ENCODE data around the gene C16orf86. TPM values are rescaled to one million over a fixed set of nuclear protein-coding genes. Genes with fewer than 3 reads are reported as not detected.

Gene C16orf86
- total and polyA plus RNA-seq, 7 donors: 2.6 to 7.3 (median 5.6) TPM

DNA sequence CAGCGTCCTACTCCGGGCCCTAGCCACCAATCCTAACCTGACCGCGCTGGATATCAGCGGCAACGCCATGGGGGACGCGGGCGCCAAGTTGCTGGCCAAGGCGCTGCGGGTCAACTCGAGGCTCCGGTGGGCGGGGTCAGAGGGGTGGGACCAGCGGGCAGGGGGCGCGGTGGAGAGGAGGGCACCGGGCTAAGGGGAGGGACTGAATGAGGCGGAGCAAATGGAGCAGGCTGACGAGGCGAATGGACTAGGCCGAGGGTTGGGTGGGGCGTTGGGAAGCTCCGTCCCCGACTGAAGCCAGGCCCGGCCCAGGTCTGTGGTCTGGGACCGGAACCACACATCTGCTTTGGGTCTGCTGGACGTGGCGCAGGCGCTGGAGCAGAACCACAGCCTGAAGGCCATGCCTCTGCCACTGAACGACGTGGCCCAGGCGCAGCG, 17.1 kb upstream of the C16orf86 start:
- Histone ChIP-seq H3K4me1 (no peaks in the 10 kb centered on the region), H3K27ac (no peak overlapping the region), H3K9me3 (no peaks in the 10 kb centered on the region), H3K4me3 (no peak overlapping the region), H3K36me3 (ENCODE audit: insufficient read depth in 1 of 2, low read depth in 1 of 2) (no peaks in the 10 kb centered on the region), H3K27me3 (ENCODE audit: insufficient read depth in 3 of 3, low read length in 2 of 3) (peaks cover 0 to 89% (median 43%) of the 10 kb centered on the region in 3 donors)
- ATAC-seq (peak in 1 of 4 donors; percentile 57), DNase-seq (peak in 1 of 2 donors; percentile 58)
- TF ChIP-seq, protein P1, sequence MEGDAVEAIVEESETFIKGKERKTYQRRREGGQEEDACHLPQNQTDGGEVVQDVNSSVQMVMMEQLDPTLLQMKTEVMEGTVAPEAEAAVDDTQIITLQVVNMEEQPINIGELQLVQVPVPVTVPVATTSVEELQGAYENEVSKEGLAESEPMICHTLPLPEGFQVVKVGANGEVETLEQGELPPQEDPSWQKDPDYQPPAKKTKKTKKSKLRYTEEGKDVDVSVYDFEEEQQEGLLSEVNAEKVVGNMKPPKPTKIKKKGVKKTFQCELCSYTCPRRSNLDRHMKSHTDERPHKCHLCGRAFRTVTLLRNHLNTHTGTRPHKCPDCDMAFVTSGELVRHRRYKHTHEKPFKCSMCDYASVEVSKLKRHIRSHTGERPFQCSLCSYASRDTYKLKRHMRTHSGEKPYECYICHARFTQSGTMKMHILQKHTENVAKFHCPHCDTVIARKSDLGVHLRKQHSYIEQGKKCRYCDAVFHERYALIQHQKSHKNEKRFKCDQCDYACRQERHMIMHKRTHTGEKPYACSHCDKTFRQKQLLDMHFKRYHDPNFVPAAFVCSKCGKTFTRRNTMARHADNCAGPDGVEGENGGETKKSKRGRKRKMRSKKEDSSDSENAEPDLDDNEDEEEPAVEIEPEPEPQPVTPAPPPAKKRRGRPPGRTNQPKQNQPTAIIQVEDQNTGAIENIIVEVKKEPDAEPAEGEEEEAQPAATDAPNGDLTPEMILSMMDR (IDR thresholded peaks at IDR 0.05): no peak
- intact Hi-C loops (cut with DNase I): no loop called here
- WGBS, 3 donors: 12 to 20% (median 14%) methylated on average over 32 to 34 of the region's 34 CpGs

DNA sequence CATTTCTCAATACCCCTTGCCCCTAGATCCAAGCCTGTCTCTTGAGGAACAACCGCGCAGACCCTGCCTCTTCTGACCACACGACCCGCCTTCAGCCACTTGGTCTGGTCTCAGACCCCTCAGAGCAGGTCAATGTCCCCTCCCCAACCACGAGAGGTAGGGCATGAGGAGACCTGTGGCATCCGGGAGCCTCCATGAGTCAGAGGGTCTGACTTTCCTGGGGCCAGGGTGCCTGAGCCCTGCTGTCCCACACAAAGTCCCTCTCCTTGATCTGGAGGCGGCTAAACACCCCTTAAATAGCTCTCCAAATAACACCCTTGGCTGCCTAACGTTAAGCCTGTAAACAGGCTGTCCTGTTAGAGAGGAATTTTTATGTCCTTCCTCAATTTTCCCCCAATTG, 16.6 kb upstream of the C16orf86 start:
- Histone ChIP-seq H3K27me3 (ENCODE audit: insufficient read depth in 3 of 3, low read length in 2 of 3) (peaks cover 0 to 91% (median 45%) of the 10 kb centered on the region in 3 donors), H3K27ac (no peak overlapping the region), H3K4me1 (no peaks in the 10 kb centered on the region), H3K36me3 (ENCODE audit: insufficient read depth in 1 of 2, low read depth in 1 of 2) (no peaks in the 10 kb centered on the region), H3K4me3 (no peak overlapping the region), H3K9me3 (no peaks in the 10 kb centered on the region)
- intact Hi-C loops (cut with DNase I): loop anchor here in 1 of 2 donors (5.0 kb wide), 1 partner anchor 393 kb away; no protein-coding TSS in a partner anchor
- ATAC-seq (no peak), DNase-seq (no peak)
- TF ChIP-seq, protein P1 (IDR thresholded peaks at IDR 0.05): no peak
- WGBS, 3 donors: 55 to 62% (median 60%) methylated on average over 8 of the region's 8 CpGs

DNA sequence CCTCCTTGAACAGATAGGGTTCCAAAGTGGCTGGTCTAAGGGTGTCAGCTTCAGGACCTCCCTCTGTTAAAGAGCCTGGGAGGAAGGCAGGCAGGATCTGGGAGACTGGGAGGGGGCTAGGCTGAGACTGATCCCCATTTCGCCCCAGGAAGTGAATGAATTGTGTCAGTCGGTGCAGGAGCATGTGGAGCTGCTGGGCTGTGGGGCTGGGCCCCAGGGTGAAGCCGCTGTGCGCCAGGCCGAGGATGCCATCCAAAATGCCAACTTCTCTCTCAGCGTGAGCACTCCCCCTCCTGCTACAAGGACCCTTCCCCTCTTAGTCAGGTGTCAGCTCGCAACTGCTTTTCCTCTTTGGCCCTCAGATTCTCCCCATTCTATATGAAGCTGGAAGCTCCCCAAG, 15.6 kb upstream of the C16orf86 start:
- Histone ChIP-seq H3K4me3 (no peak overlapping the region), H3K27me3 (ENCODE audit: insufficient read depth in 3 of 3, low read length in 2 of 3) (peaks cover 0 to 81% (median 46%) of the 10 kb centered on the region in 3 donors), H3K9me3 (no peaks in the 10 kb centered on the region), H3K36me3 (ENCODE audit: insufficient read depth in 1 of 2, low read depth in 1 of 2) (no peaks in the 10 kb centered on the region), H3K27ac (no peak overlapping the region), H3K4me1 (no peaks in the 10 kb centered on the region)
- DNase-seq (peak in 1 of 2 donors; percentile 43), ATAC-seq (no peak)
- TF ChIP-seq, protein P1 (IDR thresholded peaks at IDR 0.05): no peak
- intact Hi-C loops (cut with DNase I): loop anchor here in 1 of 2 donors (5.0 kb wide), 1 partner anchor 394 kb away; no protein-coding TSS in a partner anchor
- 84 to 91% (median 90%) methylated on average over 6 to 7 of the region's 7 CpGs for WGBS, 3 donors

DNA sequence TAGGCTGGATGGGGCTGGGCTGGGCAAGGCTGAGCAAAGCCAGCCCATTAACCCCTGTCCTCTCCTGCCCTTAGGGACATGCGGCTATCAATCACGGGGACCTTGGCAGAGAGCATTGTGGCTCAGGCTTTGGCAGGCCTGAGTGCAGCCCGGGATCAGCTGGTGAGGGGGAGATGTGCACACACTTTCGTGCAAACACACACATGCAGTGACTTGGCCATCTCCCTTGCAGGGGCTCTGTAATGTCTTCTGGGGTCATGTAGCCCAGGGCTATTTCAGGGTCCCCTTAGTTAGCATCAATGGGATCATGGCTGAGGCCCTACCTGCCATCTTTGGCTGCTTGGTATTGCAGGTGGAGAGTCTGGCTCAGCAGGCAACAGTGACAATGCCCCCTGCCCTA, 14.8 kb upstream of the C16orf86 start:
- H3K4me1 ChIP-seq: no peaks in the 10 kb centered on the region
- H3K27me3 ChIP-seq (ENCODE audit: insufficient read depth in 3 of 3, low read length in 2 of 3): peaks cover 0 to 74% (median 46%) of the 10 kb centered on the region in 3 donors
- DNase-seq (no peak), ATAC-seq (no peak)
- H3K4me3 ChIP-seq: no peak overlapping the region
- WGBS, 3 donors: 73 to 87% (median 84%) methylated on average over 4 of the region's 4 CpGs
- H3K36me3 ChIP-seq (ENCODE audit: insufficient read depth in 1 of 2, low read depth in 1 of 2): no peaks in the 10 kb centered on the region
- H3K9me3 ChIP-seq: no peaks in the 10 kb centered on the region
- intact Hi-C loops (cut with DNase I): loop anchor here in 1 of 2 donors (5.0 kb wide), 1 partner anchor 395 kb away; no protein-coding TSS in a partner anchor
- H3K27ac ChIP-seq: no peak overlapping the region
- TF ChIP-seq, protein P1 (IDR thresholded peaks at IDR 0.05): no peak
